ENCODE results near the gene TSPY1.
"Not testable (repeated sequence)": the region's sequence is repeated elsewhere in the genome, so short reads cannot be mapped to it uniquely, and the experiment has no call there.

TSPY1 gene, protein sequence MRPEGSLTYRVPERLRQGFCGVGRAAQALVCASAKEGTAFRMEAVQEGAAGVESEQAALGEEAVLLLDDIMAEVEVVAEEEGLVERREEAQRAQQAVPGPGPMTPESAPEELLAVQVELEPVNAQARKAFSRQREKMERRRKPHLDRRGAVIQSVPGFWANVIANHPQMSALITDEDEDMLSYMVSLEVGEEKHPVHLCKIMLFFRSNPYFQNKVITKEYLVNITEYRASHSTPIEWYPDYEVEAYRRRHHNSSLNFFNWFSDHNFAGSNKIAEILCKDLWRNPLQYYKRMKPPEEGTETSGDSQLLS

DNA sequence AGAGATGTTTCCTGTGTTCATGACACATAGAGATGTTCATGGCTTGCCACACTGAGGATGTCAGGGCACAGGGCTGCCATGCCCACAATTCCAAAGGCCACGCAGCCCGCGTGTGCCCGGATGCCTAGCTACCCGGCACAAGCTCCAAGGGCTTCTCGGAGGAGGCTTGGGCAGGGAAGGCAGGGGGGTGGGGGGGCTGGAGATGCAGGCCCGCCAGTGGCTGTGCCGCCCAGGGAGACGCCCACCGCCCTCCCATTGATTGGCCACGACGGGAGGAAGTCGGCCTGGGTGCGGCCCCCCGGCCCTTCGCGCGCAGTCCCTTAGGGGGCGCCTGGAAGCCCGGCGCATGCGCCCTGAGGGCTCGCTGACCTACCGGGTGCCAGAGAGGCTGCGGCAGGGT is at the start of gene TSPY1:
Gene TSPY1, plus strand, starts transcription at position 301 of the 400 bp plus-strand sequence. Its CDS starts 46 bp downstream, at position 347.
- DNase-seq (ENCODE audit: low spot score) = not testable (repeated sequence)

DNA sequence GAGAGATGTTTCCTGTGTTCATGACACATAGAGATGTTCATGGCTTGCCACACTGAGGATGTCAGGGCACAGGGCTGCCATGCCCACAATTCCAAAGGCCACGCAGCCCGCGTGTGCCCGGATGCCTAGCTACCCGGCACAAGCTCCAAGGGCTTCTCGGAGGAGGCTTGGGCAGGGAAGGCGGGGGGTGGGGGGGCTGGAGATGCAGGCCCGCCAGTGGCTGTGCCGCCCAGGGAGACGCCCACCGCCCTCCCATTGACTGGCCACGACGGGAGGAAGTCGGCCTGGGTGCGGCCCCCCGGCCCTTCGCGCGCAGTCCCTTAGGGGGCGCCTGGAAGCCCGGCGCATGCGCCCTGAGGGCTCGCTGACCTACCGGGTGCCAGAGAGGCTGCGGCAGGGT is 20.2 kb downstream of the TSPY1 start, which contains the start of gene TSPY9:
Gene TSPY9, plus strand, starts transcription at position 301 of the 400 bp plus-strand sequence. Its CDS starts 46 bp downstream, at position 347.
- DNase-seq (ENCODE audit: low spot score) = not testable (repeated sequence)

DNA sequence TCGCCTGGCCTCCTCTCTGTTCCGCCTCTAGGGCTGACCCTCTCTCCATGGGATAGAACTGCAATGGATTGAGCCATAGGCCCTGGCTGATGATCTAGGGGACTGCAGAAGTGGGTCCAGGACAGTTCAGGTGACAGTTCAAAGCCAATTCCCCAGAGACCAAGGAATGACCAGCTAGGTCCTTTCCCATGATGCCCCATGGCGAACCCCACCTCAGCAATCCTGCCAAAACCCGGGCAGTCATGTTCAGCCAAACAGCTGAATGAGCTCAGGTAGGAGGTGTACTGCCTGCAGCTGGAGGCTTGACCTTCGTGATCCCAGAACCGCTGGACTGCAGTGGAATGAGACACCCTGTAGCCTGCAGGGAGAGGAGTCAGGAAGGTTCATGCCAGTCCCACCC is 37.6 kb downstream of the TSPY1 start:
- not testable (repeated sequence) for DNase-seq (ENCODE audit: low spot score)

DNA sequence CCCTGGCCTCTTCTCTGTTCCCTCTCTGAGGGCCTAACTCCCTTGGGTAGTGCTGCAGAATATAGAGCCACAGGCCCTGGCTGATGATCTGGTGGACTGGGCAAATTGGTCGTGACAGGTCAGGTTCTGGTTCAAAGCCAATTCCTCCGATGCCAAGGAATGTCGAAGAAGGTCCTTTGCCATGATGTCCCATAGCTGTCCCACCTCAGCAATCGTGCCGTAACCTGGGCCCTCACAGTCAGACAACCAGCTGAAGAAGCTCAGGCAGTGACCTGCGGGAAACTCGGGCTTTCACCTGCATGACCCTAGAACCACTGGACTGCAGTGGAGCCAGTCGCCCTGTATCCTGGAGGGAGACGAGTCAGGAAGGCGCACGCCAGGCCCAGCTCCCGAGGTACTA is 49.5 kb downstream of the TSPY1 start:
- not testable (repeated sequence) for DNase-seq (ENCODE audit: low spot score)

All from Ammon's horn (tissue), 1 donor.